Measurements from ENCODE around the gene ADAMTS7.
"Not testable (repeated sequence)": the region's sequence is repeated elsewhere in the genome, so short reads cannot be mapped to it uniquely, and the experiment has no call there.

The ADAMTS7 gene

GRCh38 chr15:78822514-78822913 lies 11.2 kb upstream of the ADAMTS7 start:
- Histone ChIP-seq H3K9ac (ENCODE audit: low read depth, low read length) (no peak overlapping the region), H3K4me1 (ENCODE audit: control insufficient read depth, insufficient read depth, low read length) (no peaks in the 10 kb centered on the region), H3K9me3 (ENCODE audit: control insufficient read depth, insufficient read depth, low read length) (no peaks in the 10 kb centered on the region), H3K36me3 (ENCODE audit: control insufficient read depth, insufficient read depth, low read length) (no peaks in the 10 kb centered on the region), H3K4me3 (ENCODE audit: low read depth, low read length) (no peak overlapping the region), H3K27ac (ENCODE audit: low read depth, low read length) (no peak overlapping the region), H3K27me3 (ENCODE audit: control insufficient read depth, insufficient read depth, low read length) (no peaks in the 10 kb centered on the region)

- peak overlapping the region; percentile 52 for H3K4me3 ChIP-seq (ENCODE audit: low read depth, low read length)
Measured at GRCh38 chr15:78811825-78812183, 540 bp upstream of the ADAMTS7 start.

GRCh38 chr15:78810362-78811123 lies 721 bp downstream of the ADAMTS7 start:
- Histone ChIP-seq H3K4me1 (ENCODE audit: control insufficient read depth, insufficient read depth, low read length) (no peaks in the 10 kb centered on the region; the same call in 1 of the 2 replicates), H3K9me3 (ENCODE audit: control insufficient read depth, insufficient read depth, low read length) (no peaks in the 10 kb centered on the region), H3K27me3 (ENCODE audit: control insufficient read depth, insufficient read depth, low read length) (peaks cover 22% of the 10 kb centered on the region), H3K9ac (ENCODE audit: low read depth, low read length) (0 out of 2 replicates have a peak overlapping the region, but pooled peaks have one; percentile 20), H3K27ac (ENCODE audit: low read depth, low read length) (peak overlapping the region; percentile 55), H3K36me3 (ENCODE audit: control insufficient read depth, insufficient read depth, low read length) (no peaks in the 10 kb centered on the region), H3K4me3 (ENCODE audit: low read depth, low read length) (peak overlapping the region; percentile 90)

More at GRCh38 chr15:78811825-78812183, 540 bp upstream of the ADAMTS7 start:
- 0 out of 2 replicates have a peak overlapping the region, but pooled peaks have one; percentile 44 for H3K9ac ChIP-seq (ENCODE audit: low read depth, low read length)
- peaks cover 22% of the 10 kb centered on the region for H3K27me3 ChIP-seq (ENCODE audit: control insufficient read depth, insufficient read depth, low read length)
- H3K27ac ChIP-seq (ENCODE audit: low read depth, low read length) = no peak overlapping the region
- no peaks in the 10 kb centered on the region for H3K4me1 ChIP-seq (ENCODE audit: control insufficient read depth, insufficient read depth, low read length)
- H3K36me3 ChIP-seq (ENCODE audit: control insufficient read depth, insufficient read depth, low read length) = no peaks in the 10 kb centered on the region
- H3K9me3 ChIP-seq (ENCODE audit: control insufficient read depth, insufficient read depth, low read length) = no peaks in the 10 kb centered on the region

GRCh38 chr15:78810003-78810361 lies 1.3 kb downstream of the ADAMTS7 start:
- no peaks in the 10 kb centered on the region for H3K36me3 ChIP-seq (ENCODE audit: control insufficient read depth, insufficient read depth, low read length)
- peak overlapping the region; percentile 90 for H3K4me3 ChIP-seq (ENCODE audit: low read depth, low read length)
- no peak overlapping the region for H3K27ac ChIP-seq (ENCODE audit: low read depth, low read length)
- peaks cover 22% of the 10 kb centered on the region for H3K27me3 ChIP-seq (ENCODE audit: control insufficient read depth, insufficient read depth, low read length)
- H3K4me1 ChIP-seq (ENCODE audit: control insufficient read depth, insufficient read depth, low read length) = peaks cover 2% of the 10 kb centered on the region
- no peaks in the 10 kb centered on the region for H3K9me3 ChIP-seq (ENCODE audit: control insufficient read depth, insufficient read depth, low read length)
- H3K9ac ChIP-seq (ENCODE audit: low read depth, low read length) = no peak overlapping the region

- Histone ChIP-seq H3K9me3 (ENCODE audit: control insufficient read depth, insufficient read depth, low read length) (no peaks in the 10 kb centered on the region), H3K27me3 (ENCODE audit: control insufficient read depth, insufficient read depth, low read length) (peaks cover 22% of the 10 kb centered on the region), H3K36me3 (ENCODE audit: control insufficient read depth, insufficient read depth, low read length) (no peaks in the 10 kb centered on the region), H3K4me1 (ENCODE audit: control insufficient read depth, insufficient read depth, low read length) (peaks cover 16% of the 10 kb centered on the region), H3K9ac (ENCODE audit: low read depth, low read length) (no peak overlapping the region), H3K27ac (ENCODE audit: low read depth, low read length) (no peak overlapping the region), H3K4me3 (ENCODE audit: low read depth, low read length) (no peak overlapping the region)
Measured at GRCh38 chr15:78808550-78808949, 2.7 kb downstream of the ADAMTS7 start.

- no peaks in the 10 kb centered on the region for H3K36me3 ChIP-seq (ENCODE audit: control insufficient read depth, insufficient read depth, low read length)
- no peak overlapping the region for H3K9ac ChIP-seq (ENCODE audit: low read depth, low read length)
- no peak overlapping the region for H3K27ac ChIP-seq (ENCODE audit: low read depth, low read length)
- H3K4me3 ChIP-seq (ENCODE audit: low read depth, low read length) = no peak overlapping the region
- H3K4me1 ChIP-seq (ENCODE audit: control insufficient read depth, insufficient read depth, low read length) = peaks cover 17% of the 10 kb centered on the region
- H3K9me3 ChIP-seq (ENCODE audit: control insufficient read depth, insufficient read depth, low read length) = no peaks in the 10 kb centered on the region
- H3K27me3 ChIP-seq (ENCODE audit: control insufficient read depth, insufficient read depth, low read length) = peaks cover 17% of the 10 kb centered on the region
Measured at GRCh38 chr15:78807359-78807758, 3.9 kb downstream of the ADAMTS7 start.

- Histone ChIP-seq H3K36me3 (ENCODE audit: control insufficient read depth, insufficient read depth, low read length) (no peaks in the 10 kb centered on the region), H3K9me3 (ENCODE audit: control insufficient read depth, insufficient read depth, low read length) (no peaks in the 10 kb centered on the region), H3K27me3 (ENCODE audit: control insufficient read depth, insufficient read depth, low read length) (peaks cover 5% of the 10 kb centered on the region), H3K9ac (ENCODE audit: low read depth, low read length) (no peak overlapping the region), H3K4me1 (ENCODE audit: control insufficient read depth, insufficient read depth, low read length) (peaks cover 17% of the 10 kb centered on the region), H3K27ac (ENCODE audit: low read depth, low read length) (peak overlapping the region; percentile 57), H3K4me3 (ENCODE audit: low read depth, low read length) (peak overlapping the region; percentile 41; the same call in 1 of the 2 replicates)
Measured at GRCh38 chr15:78804391-78804792, 6.9 kb downstream of the ADAMTS7 start.

- Histone ChIP-seq H3K9me3 (ENCODE audit: control insufficient read depth, insufficient read depth, low read length) (no peaks in the 10 kb centered on the region), H3K9ac (ENCODE audit: low read depth, low read length) (no peak overlapping the region), H3K27me3 (ENCODE audit: control insufficient read depth, insufficient read depth, low read length) (no peaks in the 10 kb centered on the region), H3K36me3 (ENCODE audit: control insufficient read depth, insufficient read depth, low read length) (peaks cover 22% of the 10 kb centered on the region), H3K27ac (ENCODE audit: low read depth, low read length) (no peak overlapping the region), H3K4me3 (ENCODE audit: low read depth, low read length) (no peak overlapping the region), H3K4me1 (ENCODE audit: control insufficient read depth, insufficient read depth, low read length) (peaks cover 17% of the 10 kb centered on the region)
Measured at GRCh38 chr15:78800806-78801205, 10.5 kb downstream of the ADAMTS7 start.

GRCh38 chr15:78800189-78800588 lies 11.1 kb downstream of the ADAMTS7 start:
- Histone ChIP-seq H3K27ac (ENCODE audit: low read depth, low read length) (no peak overlapping the region), H3K4me1 (ENCODE audit: control insufficient read depth, insufficient read depth, low read length) (peaks cover 17% of the 10 kb centered on the region), H3K4me3 (ENCODE audit: low read depth, low read length) (no peak overlapping the region), H3K36me3 (ENCODE audit: control insufficient read depth, insufficient read depth, low read length) (peaks cover 28% of the 10 kb centered on the region), H3K9me3 (ENCODE audit: control insufficient read depth, insufficient read depth, low read length) (no peaks in the 10 kb centered on the region), H3K9ac (ENCODE audit: low read depth, low read length) (no peak overlapping the region), H3K27me3 (ENCODE audit: control insufficient read depth, insufficient read depth, low read length) (no peaks in the 10 kb centered on the region)

GRCh38 chr15:78799102-78799501 lies 12.2 kb downstream of the ADAMTS7 start:
- H3K9ac ChIP-seq (ENCODE audit: low read depth, low read length); H3K27me3 ChIP-seq (ENCODE audit: control insufficient read depth, insufficient read depth, low read length); H3K4me1 ChIP-seq (ENCODE audit: control insufficient read depth, insufficient read depth, low read length); H3K4me3 ChIP-seq (ENCODE audit: low read depth, low read length); H3K27ac ChIP-seq (ENCODE audit: low read depth, low read length); H3K9me3 ChIP-seq (ENCODE audit: control insufficient read depth, insufficient read depth, low read length): not testable (repeated sequence)
- peaks cover 33% of the 10 kb centered on the region for H3K36me3 ChIP-seq (ENCODE audit: control insufficient read depth, insufficient read depth, low read length)

- not testable (repeated sequence) for H3K4me3 ChIP-seq (ENCODE audit: low read depth, low read length); H3K27me3 ChIP-seq (ENCODE audit: control insufficient read depth, insufficient read depth, low read length); H3K9ac ChIP-seq (ENCODE audit: low read depth, low read length); H3K9me3 ChIP-seq (ENCODE audit: control insufficient read depth, insufficient read depth, low read length); H3K4me1 ChIP-seq (ENCODE audit: control insufficient read depth, insufficient read depth, low read length); H3K27ac ChIP-seq (ENCODE audit: low read depth, low read length)
- peaks cover 33% of the 10 kb centered on the region for H3K36me3 ChIP-seq (ENCODE audit: control insufficient read depth, insufficient read depth, low read length)
Measured at GRCh38 chr15:78798355-78798754, 12.9 kb downstream of the ADAMTS7 start.
